Vagina (tissue), 2 donors: ENCODE measurements around the gene RPTOR.

Source experiments
- CTCF ChIP-seq, 3 experiments: fragments of 450-650 bp in 2 of 3; fragments of 200-600 bp in 1 of 3; sonication (generic) in 1 of 3; IDR thresholded peaks; one replicate each; pipeline ENCODE4 v1.5.1; 2017 to 2019; ENCODE audit warnings: antibody characterized with exemption in 3 of 3, mild to moderate bottlenecking in 2 of 3, moderate library complexity in 2 of 3
- POLR2A ChIP-seq, 2 donors: fragments of 450-650 bp; IDR thresholded peaks; one replicate each; pipeline ENCODE4 v1.6.1; 2017; ENCODE audit warnings: antibody characterized with exemption in 2 of 2, mild to moderate bottlenecking in 2 of 2, moderate library complexity in 2 of 2
- POLR2AphosphoS5 ChIP-seq, 2 donors: sonication (generic); formaldehyde crosslinking; IDR thresholded peaks; one replicate each; pipeline ENCODE4 v1.9.0; 2017; ENCODE audit warnings: antibody characterized with exemption in 2 of 2, mild to moderate bottlenecking in 2 of 2, low read depth in 1 of 2; ENCODE audit not compliant: insufficient read depth in 1 of 2

- TF ChIP-seq CTCF (IDR thresholded peaks at IDR 0.05) (no peak), POLR2A (IDR thresholded peaks at IDR 0.05) (no peak), POLR2AphosphoS5 (IDR thresholded peaks at IDR 0.05; ENCODE audit: insufficient read depth in 1 of 2, low read depth in 1 of 2) (no peak)
These were observed 454.3 kb downstream of the RPTOR start for GRCh38 chr17:80998748-80999535.
